H7 (cell line): ENCODE results near the gene LRRC32. TPM values are rescaled to one million over a fixed set of nuclear protein-coding genes. Genes with fewer than 3 reads are reported as not detected.

ENCODE experiments used
- DNase-seq: peaks from one replicate; pipeline ENCODE4 v3.0.0; 2012
- H3K27me3 ChIP-seq: 2 replicates; pipeline ENCODE4 v1.6.0; 2011; ENCODE audit warnings: mild to moderate bottlenecking, low read length; ENCODE audit not compliant: control insufficient read depth, insufficient read depth
- H3K36me3 ChIP-seq: replicated peaks from 2 replicates; pipeline ENCODE4 v1.5.1; 2011; ENCODE audit warnings: low read length; ENCODE audit not compliant: control insufficient read depth, insufficient read depth
- H3K4me3 ChIP-seq: 2 replicates; pipeline ENCODE4 v1.5.1; 2011; ENCODE audit warnings: low read depth, mild to moderate bottlenecking, control low read depth, low read length, moderate library complexity; ENCODE audit not compliant: insufficient read depth
- total RNA-seq: library from RNA; depleted of rRNA; stranded (reverse); fragments of >200 nt; shearing (Covaris generic); gene quantifications from 2 replicates; pipeline ENCODE4 v1.2.3, GENCODE V29; 2014

Gene LRRC32
- total RNA-seq, 1 experiment from 2014 or later, result 0.94 TPM

DNA sequence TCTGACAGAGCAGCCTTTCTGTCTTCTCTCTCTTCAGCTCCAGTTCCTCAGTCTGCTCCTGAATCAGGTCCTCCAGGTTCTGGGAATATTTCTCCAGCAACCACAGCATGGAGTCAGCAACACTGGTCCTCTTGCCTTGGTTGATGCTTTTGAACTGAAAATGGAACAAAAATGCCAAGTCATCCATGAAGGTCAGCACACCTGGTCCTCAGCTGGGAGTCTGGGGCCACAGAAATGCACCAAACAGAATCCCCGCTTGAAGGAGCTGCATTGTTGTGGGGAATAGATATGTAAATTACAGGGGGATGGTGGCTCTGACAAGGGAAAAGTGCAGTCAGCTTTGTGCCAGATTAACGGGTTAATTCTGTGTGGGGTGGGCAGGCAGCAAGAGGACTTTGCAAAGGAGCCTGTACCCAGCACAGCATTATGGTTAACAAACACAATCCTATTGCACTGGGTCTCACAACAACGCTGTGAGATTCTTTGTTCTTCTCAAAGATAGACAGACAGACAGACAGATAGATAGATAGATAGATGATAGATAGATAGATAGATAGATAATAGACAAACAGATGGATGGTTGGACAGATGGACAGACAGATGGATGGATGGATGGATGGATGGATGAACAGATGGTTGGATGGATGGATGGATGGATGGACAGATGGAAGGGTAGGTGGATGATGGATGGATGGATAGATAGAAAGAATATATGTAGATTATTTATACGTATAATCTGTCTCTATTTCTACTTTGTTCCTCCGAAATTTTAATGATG lies 33.8 kb upstream of the LRRC32 start:
- DNase-seq, result peak; percentile 87
- H3K4me3 ChIP-seq, result no peak overlapping the region

DNA sequence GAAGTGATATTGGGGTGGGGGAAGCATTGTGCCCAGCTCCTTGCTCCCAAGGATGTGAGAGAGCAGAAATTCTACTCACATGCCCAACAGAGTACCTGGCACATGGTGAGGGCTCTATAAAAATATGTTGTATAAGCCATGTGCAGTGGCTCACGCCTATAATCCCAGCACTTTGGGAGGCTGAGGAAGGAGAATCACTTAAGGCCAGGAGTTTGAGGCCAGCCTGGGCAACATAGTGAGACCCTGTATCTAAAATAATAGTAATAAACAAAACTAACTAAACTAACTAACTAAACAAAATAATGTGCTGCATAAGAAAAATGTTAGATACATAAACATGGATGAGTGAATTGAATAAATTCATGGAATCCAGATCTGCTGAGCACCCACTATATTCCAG lies 33.2 kb upstream of the LRRC32 start:
- no peak overlapping the region for H3K4me3 ChIP-seq
- H3K36me3 ChIP-seq, result no peaks in the 10 kb centered on the region
- no peak for DNase-seq
- H3K27me3 ChIP-seq, result no peaks in the 10 kb centered on the region

More for the DNA sequence above, 33.8 kb upstream of the LRRC32 start:
- no peaks in the 10 kb centered on the region for H3K36me3 ChIP-seq
- no peaks in the 10 kb centered on the region for H3K27me3 ChIP-seq

DNA sequence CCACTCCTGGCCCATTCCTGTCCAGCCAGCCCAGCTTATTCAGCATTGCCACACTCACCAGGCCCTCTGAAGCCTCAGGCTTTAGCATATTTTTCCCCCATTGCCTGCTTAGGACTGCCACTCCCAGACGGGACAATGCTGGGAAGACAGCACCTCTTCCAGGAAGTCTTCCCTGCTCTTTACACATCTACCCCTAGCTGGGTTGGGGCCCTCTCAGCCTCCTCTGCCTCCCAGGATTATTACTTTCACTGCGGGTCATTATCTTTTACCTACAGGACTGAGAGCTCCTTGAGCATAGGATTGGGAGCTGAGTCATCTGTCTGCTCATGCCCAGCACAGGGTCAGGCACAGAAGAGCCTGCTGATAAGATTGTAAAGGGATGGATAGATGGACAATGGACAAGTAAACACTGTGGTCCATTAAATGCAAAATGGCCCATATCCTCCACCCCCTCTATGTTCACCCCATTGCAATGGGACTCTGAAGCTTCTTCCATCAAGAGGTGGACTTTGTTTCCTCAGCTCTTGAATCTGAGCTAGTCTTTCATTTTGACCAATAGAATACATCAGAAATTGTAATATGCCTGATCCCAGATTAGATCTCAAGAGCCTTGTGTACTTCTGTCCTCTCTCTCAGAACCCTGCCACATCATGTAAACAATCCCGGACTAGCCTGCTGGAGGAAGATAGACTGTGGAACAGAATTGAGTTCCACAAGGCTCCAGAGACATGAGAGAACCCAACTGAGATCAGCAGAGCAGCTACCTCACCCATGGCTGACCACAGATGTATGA lies 32.0 kb upstream of the LRRC32 start:
- Histone ChIP-seq H3K4me3 (no peak overlapping the region), H3K27me3 (no peaks in the 10 kb centered on the region), H3K36me3 (no peaks in the 10 kb centered on the region)
- DNase-seq, result no peak

DNA sequence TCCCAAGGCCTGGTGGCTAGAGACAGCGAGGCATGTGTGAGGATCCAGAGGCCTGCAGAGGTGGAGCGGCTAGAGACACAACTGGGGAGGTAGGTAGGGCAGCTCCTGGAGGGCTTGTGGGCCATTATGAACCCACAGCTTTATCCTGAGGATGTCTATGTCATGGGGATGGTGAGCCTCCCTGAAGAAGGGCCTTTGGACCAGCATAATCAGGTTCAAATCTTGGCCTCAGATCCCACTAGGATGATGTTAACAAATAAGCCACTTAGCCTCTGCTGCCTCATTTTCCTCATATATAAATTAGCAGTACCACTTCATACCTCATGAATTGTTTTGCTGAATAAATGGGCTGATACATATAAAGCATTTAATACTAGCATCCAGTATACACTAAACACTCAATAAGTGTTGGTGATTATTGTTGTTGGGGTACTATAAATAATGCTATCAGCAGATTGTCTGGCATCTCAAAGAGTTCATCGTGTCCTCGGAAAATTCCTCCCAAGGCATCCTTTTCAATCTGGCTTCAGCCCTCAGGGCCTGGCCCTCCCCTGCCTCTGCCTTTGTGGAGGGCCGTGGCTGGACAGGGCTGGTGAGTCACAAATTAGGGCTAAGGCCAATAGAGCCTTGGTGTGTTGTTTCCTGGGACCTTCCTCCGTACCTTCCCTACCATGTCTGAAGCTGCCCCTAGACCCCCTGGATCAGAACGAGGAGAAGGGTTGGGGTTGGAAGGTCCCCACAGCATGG lies 30.9 kb upstream of the LRRC32 start:
- Histone ChIP-seq H3K4me3 (no peak overlapping the region), H3K27me3 (no peaks in the 10 kb centered on the region), H3K36me3 (no peaks in the 10 kb centered on the region)
- no peak for DNase-seq

DNA sequence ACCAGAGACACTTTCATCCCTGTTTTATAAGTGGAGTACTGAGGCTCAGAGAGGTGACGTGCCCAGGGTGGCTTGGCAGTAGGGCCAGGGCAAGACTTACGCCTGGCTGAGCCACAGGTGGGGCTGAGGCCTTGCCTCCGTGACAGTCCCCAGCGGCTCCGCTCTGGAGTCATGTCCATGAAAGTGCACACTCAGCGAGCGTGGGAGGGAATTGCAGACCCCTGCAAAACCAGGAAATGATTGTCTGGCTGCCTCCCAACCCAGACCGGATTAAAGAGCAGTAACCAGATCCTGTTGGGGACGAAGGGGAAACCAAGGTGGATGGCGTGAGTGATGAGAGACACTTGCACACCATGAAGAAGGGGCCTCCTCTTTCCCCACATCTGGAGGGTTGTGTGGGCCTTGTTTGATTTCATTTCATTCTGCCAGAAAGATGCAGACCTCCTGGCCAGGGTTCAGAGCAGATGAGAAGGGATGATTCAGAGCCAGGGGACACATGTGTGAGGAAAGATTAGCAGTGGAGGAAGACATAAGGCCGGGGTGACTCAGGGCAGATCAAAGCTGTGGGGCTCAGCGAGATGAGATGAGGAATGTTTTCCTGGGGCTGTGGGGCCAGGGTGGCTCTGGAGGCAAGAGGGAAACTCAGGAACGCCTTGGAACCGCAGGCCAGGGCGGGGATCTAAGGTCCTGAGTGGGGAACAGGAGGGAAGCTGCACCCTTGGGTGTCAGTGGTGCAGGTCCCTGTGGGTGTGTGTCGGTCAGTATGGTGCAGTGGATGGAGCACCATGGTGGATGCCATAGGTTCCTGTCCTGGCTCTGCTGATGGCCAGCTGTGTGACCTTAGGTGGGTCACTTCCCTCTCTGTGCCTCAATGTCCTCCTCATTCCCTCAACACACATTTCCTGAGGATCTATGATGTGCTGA lies 29.9 kb upstream of the LRRC32 start:
- H3K4me3 ChIP-seq, result no peak overlapping the region
- H3K27me3 ChIP-seq, result no peaks in the 10 kb centered on the region
- H3K36me3 ChIP-seq, result no peaks in the 10 kb centered on the region
- DNase-seq, result no peak

DNA sequence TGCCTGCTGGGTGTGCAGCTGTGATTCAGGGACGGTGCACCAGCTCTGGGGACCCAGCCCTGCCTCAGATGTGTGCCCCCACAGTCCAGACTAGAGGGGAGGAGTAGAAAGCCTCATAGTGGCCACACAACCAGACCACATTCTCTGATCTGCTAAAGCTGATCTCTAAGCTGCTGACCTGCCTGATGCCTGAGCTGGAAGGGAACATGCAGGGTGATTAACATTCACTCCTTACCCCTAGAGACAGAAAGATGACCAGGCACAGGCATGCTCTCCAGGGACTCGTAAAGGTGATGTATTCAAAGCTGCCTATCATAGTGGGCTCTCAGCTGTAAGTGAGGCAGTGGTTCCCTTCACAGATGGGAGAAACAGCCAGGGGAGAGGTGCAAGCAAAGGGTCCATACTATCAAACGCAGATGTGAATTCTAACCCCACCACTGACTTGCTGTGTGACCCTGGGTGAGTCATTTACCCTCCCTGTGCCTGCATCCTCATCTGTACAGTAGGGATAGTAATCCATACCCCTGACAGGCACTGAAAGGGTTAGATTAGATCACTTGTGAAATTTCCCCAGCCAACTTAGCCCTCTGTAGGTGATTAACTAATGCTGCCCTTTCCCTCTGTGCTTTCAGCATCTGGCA lies 29.0 kb upstream of the LRRC32 start:
- Histone ChIP-seq H3K36me3 (no peaks in the 10 kb centered on the region), H3K4me3 (no peak overlapping the region), H3K27me3 (no peaks in the 10 kb centered on the region)
- no peak for DNase-seq

DNA sequence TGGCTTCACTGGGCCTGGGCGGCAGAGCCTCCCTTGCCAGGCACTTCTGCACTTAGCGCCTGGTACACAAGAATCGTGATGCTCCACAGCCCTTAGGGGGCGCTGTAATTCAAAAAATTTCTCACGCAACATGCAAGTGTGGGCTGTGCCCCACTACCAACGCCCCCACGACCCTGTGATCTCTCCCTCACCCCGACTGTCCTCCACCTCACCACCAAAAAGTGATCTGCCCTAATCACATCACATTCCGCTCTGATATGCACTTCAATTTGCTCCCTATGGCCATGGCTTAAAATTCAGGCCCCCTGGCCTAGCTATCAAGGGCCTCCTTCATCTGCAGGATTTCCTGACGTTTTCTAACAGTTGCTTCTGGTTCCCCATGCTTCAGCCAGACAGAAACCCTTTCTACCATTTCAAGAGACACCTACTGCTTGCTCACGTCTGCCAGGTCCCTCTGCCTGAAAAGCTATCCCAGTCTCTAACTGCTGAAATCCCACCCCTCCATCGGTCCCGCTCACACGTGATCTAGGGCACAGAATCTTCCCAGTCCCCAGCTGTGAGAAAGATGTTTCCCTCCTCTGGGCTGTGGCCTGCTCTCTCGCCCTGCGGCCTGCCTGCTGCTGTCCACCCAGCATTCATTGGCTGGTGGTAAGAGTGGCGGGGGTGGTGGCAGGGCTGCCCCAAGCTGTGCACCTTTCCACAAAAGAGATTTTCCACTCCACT lies 27.9 kb upstream of the LRRC32 start:
- Histone ChIP-seq H3K27me3 (no peaks in the 10 kb centered on the region), H3K36me3 (no peaks in the 10 kb centered on the region), H3K4me3 (no peak overlapping the region)
- peak; percentile 84 for DNase-seq

DNA sequence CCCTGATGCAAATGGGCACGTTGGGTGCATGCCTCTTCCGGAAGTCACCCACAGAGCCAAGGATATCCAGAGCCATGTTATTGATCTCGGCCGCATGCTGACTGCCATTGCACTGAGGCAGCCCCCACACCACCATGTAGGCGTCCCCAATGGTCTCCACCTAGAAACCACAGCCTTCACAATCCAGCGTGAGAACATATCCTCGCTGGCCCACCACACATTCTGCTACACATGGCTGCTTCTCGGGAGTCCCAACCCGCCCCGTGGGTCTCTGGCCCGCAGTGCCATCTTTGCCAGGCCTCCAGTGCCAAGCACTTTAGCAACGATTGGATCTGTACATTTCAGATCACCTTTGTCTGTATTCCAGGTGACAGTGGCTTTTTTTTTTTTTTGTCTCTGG lies 26.2 kb upstream of the LRRC32 start:
- no peak for DNase-seq
- H3K36me3 ChIP-seq, result no peaks in the 10 kb centered on the region
- no peak overlapping the region for H3K4me3 ChIP-seq
- H3K27me3 ChIP-seq, result no peaks in the 10 kb centered on the region

DNA sequence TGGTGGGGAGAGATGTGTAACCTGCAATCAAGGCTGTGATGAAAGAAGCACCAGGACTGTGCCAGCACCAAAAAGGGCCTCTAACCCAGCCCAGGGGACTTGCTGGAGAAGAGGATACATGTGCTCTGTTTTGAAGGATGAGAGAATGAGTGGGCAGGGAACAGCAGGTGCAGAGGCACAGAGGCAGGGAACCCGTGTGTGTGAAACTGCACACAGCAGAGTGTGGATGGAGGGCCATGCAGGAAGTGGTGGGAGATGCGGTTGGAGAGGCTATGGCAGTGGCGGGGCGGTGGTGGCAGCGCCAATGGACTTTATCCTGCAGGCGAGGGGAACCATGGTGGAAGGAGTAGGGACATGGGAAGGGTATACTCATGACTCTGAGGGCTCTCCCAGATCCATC lies 25.2 kb upstream of the LRRC32 start:
- no peak overlapping the region for H3K4me3 ChIP-seq
- DNase-seq, result no peak
- H3K27me3 ChIP-seq, result no peaks in the 10 kb centered on the region
- no peaks in the 10 kb centered on the region for H3K36me3 ChIP-seq

DNA sequence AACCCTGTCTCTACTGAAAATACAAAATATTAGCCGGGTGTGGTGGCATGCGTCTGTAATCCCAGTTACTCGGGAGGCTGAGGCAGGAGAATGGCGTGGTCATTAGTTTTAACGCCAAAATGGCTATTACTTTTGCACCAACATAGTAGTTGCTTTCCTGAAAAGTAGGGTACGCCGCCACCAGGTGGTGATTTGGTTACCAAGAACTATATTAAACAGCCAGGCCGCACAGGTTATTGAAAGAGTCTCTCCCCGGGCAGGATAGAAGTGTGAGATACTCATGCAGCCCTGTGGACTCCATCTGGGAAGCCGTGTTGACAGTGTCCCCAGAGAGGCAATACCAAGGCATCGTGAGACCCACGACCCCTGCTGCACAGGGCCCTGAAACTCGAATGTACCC lies 24.6 kb upstream of the LRRC32 start:
- no peaks in the 10 kb centered on the region for H3K27me3 ChIP-seq
- no peak overlapping the region for H3K4me3 ChIP-seq
- H3K36me3 ChIP-seq, result no peaks in the 10 kb centered on the region
- DNase-seq, result peak; percentile 61

DNA sequence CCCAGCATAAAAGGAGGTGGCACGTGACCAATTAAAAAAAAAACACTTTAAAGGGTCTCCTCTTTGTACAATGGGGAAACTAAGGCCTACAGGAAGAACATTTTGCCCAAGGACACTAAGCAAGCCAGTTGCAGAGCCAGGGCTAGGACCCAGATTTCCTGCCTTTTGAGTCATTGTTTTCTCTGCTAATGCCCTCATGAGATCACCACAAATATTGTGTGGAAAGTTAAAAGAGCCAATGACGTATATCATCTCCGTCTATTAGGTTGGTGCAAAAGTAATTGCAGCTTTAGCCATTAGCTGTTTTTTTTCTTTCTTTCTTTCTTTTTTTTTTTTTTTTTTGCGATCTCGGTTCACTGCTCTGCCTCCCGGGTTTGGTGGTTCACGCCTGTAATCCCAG lies 24.1 kb upstream of the LRRC32 start:
- H3K4me3 ChIP-seq, result no peak overlapping the region
- no peaks in the 10 kb centered on the region for H3K36me3 ChIP-seq
- DNase-seq, result no peak
- H3K27me3 ChIP-seq, result no peaks in the 10 kb centered on the region

DNA sequence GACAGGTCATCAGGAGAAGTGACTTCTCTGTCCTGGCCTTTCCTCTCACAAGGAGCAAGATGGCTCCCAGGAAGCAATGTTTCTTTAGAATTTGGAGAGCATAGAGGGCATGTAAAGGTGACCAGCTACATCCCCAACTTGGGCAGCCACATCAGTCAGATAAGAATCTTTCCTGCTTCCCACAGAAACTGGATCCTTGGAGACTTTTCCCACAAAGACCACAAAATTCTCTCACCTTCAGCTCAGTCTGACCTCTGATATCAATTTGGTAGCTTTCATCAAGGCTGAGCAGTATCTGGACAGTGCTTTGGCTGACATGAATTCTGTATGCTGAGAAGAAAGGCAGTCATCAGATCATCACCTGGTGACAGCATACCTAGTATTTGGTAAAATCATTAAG lies 23.3 kb upstream of the LRRC32 start:
- no peak for DNase-seq
- H3K27me3 ChIP-seq, result no peaks in the 10 kb centered on the region
- H3K4me3 ChIP-seq, result no peak overlapping the region
- H3K36me3 ChIP-seq, result no peaks in the 10 kb centered on the region

DNA sequence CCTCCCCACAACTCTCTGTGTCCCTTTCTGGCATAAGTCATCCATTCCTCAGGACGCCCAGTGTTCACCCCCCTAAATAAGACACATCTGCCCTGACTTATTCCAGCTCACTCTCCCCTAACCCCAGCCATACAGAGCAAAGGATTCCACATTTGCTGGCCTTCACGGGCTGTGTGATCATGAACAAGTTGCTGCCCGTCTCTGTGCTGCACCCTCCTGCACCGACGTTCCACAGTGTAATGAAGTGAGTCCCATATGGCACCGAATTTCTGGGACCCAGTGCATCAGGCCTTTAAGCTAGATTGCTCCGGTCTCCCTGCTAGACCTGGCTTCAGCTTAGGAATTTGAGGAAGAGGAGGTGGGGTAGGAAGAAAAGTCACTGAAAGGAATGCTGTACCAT lies 22.4 kb upstream of the LRRC32 start:
- Histone ChIP-seq H3K4me3 (no peak overlapping the region), H3K36me3 (no peaks in the 10 kb centered on the region), H3K27me3 (no peaks in the 10 kb centered on the region)
- DNase-seq, result no peak
